GM12878 (cell line): ENCODE data around the gene CCDC61. TPM values are rescaled to one million over a fixed set of nuclear protein-coding genes. Genes with fewer than 3 reads are reported as not detected.

Source experiments
- ATAC-seq: fragments of 200-7000 bp; cut with Tn5 transposase; 3 replicates; pipeline ENCODE4 v1.9.1; 2020; ENCODE audit warnings: mild to moderate bottlenecking, moderate library complexity
- BruUV-seq: library from RNA; stranded (reverse); fragments of 400-500 nt; replicated peaks from 2 replicates; lab custom pipeline; 2021; lab: Mats Ljungman, UMichigan
- CTCF ChIA-PET: fragments of 300-600 bp; sonication (Branson Sonifier 250); formaldehyde crosslinking; extraction: SDS; loops from one replicate; lab custom pipeline; 2021; ENCODE audit warnings: inconsistent platforms; lab: Yijun Ruan, JAX
- POLR2A ChIA-PET: fragments of 350-600 bp; formaldehyde crosslinking; extraction: SDS; loops from one replicate; lab custom pipeline; 2021; ENCODE audit warnings: inconsistent platforms; lab: Charles Lee
- RAD21 ChIA-PET: fragments of 300-600 bp; sonication (Branson Sonifier 250); formaldehyde crosslinking; loops from one replicate; lab custom pipeline; 2023; ENCODE audit warnings: antibody characterized with exemption; ENCODE audit not compliant: unreplicated experiment; lab: Charles Lee
- SMC1A ChIA-PET: fragments of 300-600 bp; sonication (Branson Sonifier 250); formaldehyde crosslinking; loops from one replicate; lab custom pipeline; 2023; ENCODE audit not compliant: unreplicated experiment, uncharacterized antibody; lab: Charles Lee
- DNase-seq: peaks from one replicate; pipeline ENCODE4 v3.0.0-alpha.2; 2011; ENCODE audit warnings: low read depth, low spot score
- FAIRE-seq: peaks from 3 replicates; lab custom pipeline; 2011; peaks lifted over from hg19 to GRCh38; lab: Jason Lieb, UNC
- H2AFZ ChIP-seq: 2 replicates; pipeline ENCODE4 v1.6.0; 2011; ENCODE audit warnings: low read depth, low read length, control low read depth; ENCODE audit not compliant: control insufficient read depth
- H3K27ac ChIP-seq: 2 replicates; pipeline ENCODE4 v1.5.1; 2011; ENCODE audit warnings: control low read depth; ENCODE audit not compliant: control insufficient read depth, insufficient read depth
- H3K27me3 ChIP-seq, 2 experiments: replicated peaks in 1 of 2; 2 replicates each; pipeline versions ENCODE4 v1.6.0 to v1.6.1; 2011; ENCODE audit warnings: low read length in 1 of 2; ENCODE audit not compliant: control insufficient read depth in 2 of 2, insufficient read depth in 2 of 2
- H3K36me3 ChIP-seq, 2 experiments: 2 replicates each; pipeline ENCODE4 v1.5.1; 2011; ENCODE audit warnings: low read length in 1 of 2; ENCODE audit not compliant: control insufficient read depth in 2 of 2, insufficient read depth in 2 of 2
- H3K4me1 ChIP-seq: 2 replicates; pipeline ENCODE4 v1.6.1; 2011; ENCODE audit warnings: mild to moderate bottlenecking, low read length, moderate library complexity, mixed read lengths; ENCODE audit not compliant: control insufficient read depth, insufficient read depth
- H3K4me2 ChIP-seq: 2 replicates; pipeline ENCODE4 v1.6.0; 2011; ENCODE audit warnings: control low read depth; ENCODE audit not compliant: control insufficient read depth, insufficient read depth
- H3K4me3 ChIP-seq: fragments of 200-600 bp; sonication (generic); 2 replicates; pipeline ENCODE4 v1.5.1; 2016
- H3K79me2 ChIP-seq: 2 replicates; pipeline ENCODE4 v1.6.0; 2011; ENCODE audit warnings: low read length; ENCODE audit not compliant: control insufficient read depth, insufficient read depth
- H3K9ac ChIP-seq: 2 replicates; pipeline ENCODE4 v1.8.0; 2011; ENCODE audit warnings: low read length, control low read depth, mixed read lengths; ENCODE audit not compliant: control insufficient read depth, insufficient read depth
- H3K9me3 ChIP-seq: replicated peaks from 3 replicates; pipeline ENCODE4 v1.5.1; 2011; ENCODE audit warnings: mild to moderate bottlenecking, low read length; ENCODE audit not compliant: control insufficient read depth, insufficient read depth
- H4K20me1 ChIP-seq: 2 replicates; pipeline ENCODE4 v1.6.0; 2011; ENCODE audit not compliant: control insufficient read depth, insufficient read depth
- BHLHE40 ChIP-seq, 2 experiments: fragments of 450-650 bp in 1 of 2; IDR thresholded peaks; 2 replicates each; pipeline ENCODE4 v1.6.1; 2011 to 2017; ENCODE audit warnings: low read depth in 2 of 2, borderline replicate concordance in 1 of 2, improper control_type of control experiment in 1 of 2, low read length in 1 of 2, mild to moderate bottlenecking in 1 of 2
- CREB1 ChIP-seq: IDR thresholded peaks from 2 replicates; pipeline ENCODE4 v1.6.1; 2012; ENCODE audit warnings: low read depth, mild to moderate bottlenecking, inconsistent platforms
- CTCF ChIP-seq, 3 experiments: IDR thresholded peaks in 2 of 3; conservative IDR thresholded peaks in 1 of 3; 2 replicates each; pipeline ENCODE4 v1.5.1; 2011; ENCODE audit warnings: low read depth in 3 of 3, low read length in 3 of 3, mild to moderate bottlenecking in 3 of 3, control low read depth in 2 of 3, moderate library complexity in 2 of 3, inconsistent platforms in 1 of 3, mixed read lengths in 1 of 3; ENCODE audit not compliant: control insufficient read depth in 2 of 3, insufficient read depth in 1 of 3; ENCODE audit errors: extremely low read depth in 1 of 3
- EED ChIP-seq: sonication (generic); IDR thresholded peaks from 2 replicates; pipeline ENCODE4 v1.6.1; 2016; ENCODE audit warnings: antibody characterized with exemption, low read depth
- HDGF ChIP-seq: fragments of 450-650 bp; IDR thresholded peaks from 2 replicates; pipeline ENCODE4 v1.6.1; 2016; ENCODE audit warnings: antibody characterized with exemption
- IKZF1 ChIP-seq: fragments of 450-650 bp; conservative IDR thresholded peaks from 2 replicates; pipeline ENCODE4 v1.6.1; 2017; ENCODE audit warnings: antibody characterized with exemption, mild to moderate bottlenecking
- MLLT1 ChIP-seq: fragments of 450-650 bp; IDR thresholded peaks from 2 replicates; pipeline ENCODE4 v1.6.1; 2016; ENCODE audit warnings: mild to moderate bottlenecking
- NR2F1 ChIP-seq: fragments of 450-650 bp; conservative IDR thresholded peaks from 2 replicates; pipeline ENCODE4 v1.6.1; 2017; ENCODE audit warnings: mild to moderate bottlenecking
- PAX5 ChIP-seq: IDR thresholded peaks from 2 replicates; pipeline ENCODE4 v1.6.1; 2011; ENCODE audit warnings: low read depth, low read length, borderline replicate concordance
- POLR2AphosphoS5 ChIP-seq: IDR thresholded peaks from 2 replicates; pipeline ENCODE4 v1.6.1; 2011; ENCODE audit warnings: mild to moderate bottlenecking, low read length, inconsistent platforms
- RAD21 ChIP-seq: IDR thresholded peaks from 2 replicates; pipeline ENCODE4 v1.6.1; 2011; ENCODE audit warnings: mild to moderate bottlenecking, low read depth, low read length, moderate library complexity; ENCODE audit not compliant: insufficient read depth
- RUNX3 ChIP-seq: IDR thresholded peaks from 2 replicates; pipeline ENCODE4 v1.6.1; 2012; ENCODE audit warnings: low read length, inconsistent platforms
- SMC3 ChIP-seq: IDR thresholded peaks from 2 replicates; pipeline ENCODE4 v1.6.1; 2011; ENCODE audit warnings: low read length, improper control_type of control experiment, borderline replicate concordance
- ZBTB11 ChIP-seq: fragments of 450-650 bp; formaldehyde crosslinking; IDR thresholded peaks from 2 replicates; pipeline ENCODE4 v1.5.0; 2022; ENCODE audit warnings: mild to moderate bottlenecking, missing genetic modification characterization
- WGBS: methylation state at CpG from one replicate; pipeline ENCODE4 v1.1.6; 2016; ENCODE audit warnings: low lambda C conversion rate; ENCODE audit not compliant: insufficient replicate concordance, insufficient coverage; ENCODE audit errors: missing lambda C conversion rate; 5-methylcytosine and 5-hydroxymethylcytosine counted together
- in situ Hi-C: fragments of 300-500 bp; cut with MboI; formaldehyde crosslinking; loops from 9 replicates; pipeline ENCODE4 v1.14.3; 2018; ENCODE audit warnings: mixed read lengths
- intact Hi-C: fragments of 100-400 bp; cut with micrococcal nuclease; formaldehyde crosslinking; loops from one replicate; pipeline ENCODE4 v1.14.2; 2022; ENCODE audit not compliant: unreplicated experiment
- polyA plus RNA-seq, 11 experiments: library from polyadenylated mRNA; depleted of rRNA in 4 of 11; unstranded in 6 of 11; stranded (reverse) in 5 of 11; fragments of >200 nt; fragmentation: Nextera tagmentation in 4 of 11; fragmentation: Illumina TruSeq in 1 of 11; extraction: Ambion mirVana in 4 of 11; extraction: Trizol in 1 of 11; gene quantifications; 1 replicate in 1 of 11; 2 replicates in 10 of 11; pipeline versions ENCODE4 v1.2.1 to v1.2.3, GENCODE V29; 2011 to 2016; ENCODE audit warnings: inconsistent platforms in 2 of 11, missing spikeins in 2 of 11, low read depth in 1 of 11
- total RNA-seq, 4 experiments: library from RNA; depleted of rRNA in 3 of 4; stranded (reverse); fragments of >200 nt in 3 of 4; fragmentation: Illumina TruSeq in 1 of 4; extraction: Trizol in 1 of 4; gene quantifications; 2 replicates each; pipeline versions ENCODE4 v1.2.1 to v1.2.3, GENCODE V29; 2013 to 2021

Gene CCDC61
- total and polyA plus RNA-seq, 10 of the 15 experiments (the other 5 are each of a cell fraction or from before 2014, with no cell fraction given) = 0.27 to 27.1 (median 8.7) TPM

- H3K4me2 ChIP-seq = peak overlapping the region; percentile 90
- CTCF ChIA-PET = interaction anchor here (0.6 to 2.0 kb wide), 11 partner anchors 11 to 584 kb away, joined by 3 to 17 read pairs (median 4); partner anchors contain the start of genes CALM3, CCDC61, IRF2BP1 and MYPOP
- TF ChIP-seq PAX5 (no peak), EED (no peak; the same call in 1 of the 2 replicates), RAD21 (peak; percentile 31; the same call in 1 of the 2 replicates), BHLHE40 (IDR thresholded peaks at IDR 0.05; ENCODE audit: borderline replicate concordance in 1 of 2, low read depth in 2 of 2, low read length in 1 of 2) (0 out of 4 replicates have a peak, but pooled peaks of 1 of the 2 experiments have one; percentile 23), MLLT1 (0 out of 2 replicates have a peak, but pooled peaks have one; percentile 38), HDGF (0 out of 2 replicates have a peak, but pooled peaks have one; percentile 30), ZBTB11 (CRISPR knock-in tag) (no peak), CREB1 (0 out of 2 replicates have a peak, but pooled peaks have one; percentile 15), SMC3 (peak; percentile 38; the same call in 1 of the 2 replicates), RUNX3 (peak; percentile 51; the same call in 1 of the 2 replicates), POLR2AphosphoS5 (no peak), IKZF1 (peak; percentile 35; the same call in 1 of the 2 replicates), CTCF (IDR thresholded peaks at IDR 0.05 in 2 of 3, conservative IDR thresholded peaks at IDR 0.05 in 1 of 3; ENCODE audit: control insufficient read depth in 2 of 3, extremely low read depth in 1 of 3, insufficient read depth in 1 of 3, low read depth in 3 of 3, low read length in 3 of 3) (peak; percentile 72 to 88 (median 77)), NR2F1 (0 out of 2 replicates have a peak, but pooled peaks have one; percentile 28)
- intact Hi-C loops = no loop called here
- no peaks in the 10 kb centered on the region for H3K79me2 ChIP-seq
- BruUV-seq = no TSS peak
- in situ Hi-C loops = no loop called here
- H3K36me3 ChIP-seq = no peaks in the 10 kb centered on the region; a peak in 1 of 4 replicates
- no peaks in the 10 kb centered on the region for H3K27me3 ChIP-seq
- H4K20me1 ChIP-seq = no peaks in the 10 kb centered on the region; the same call in 1 of the 2 replicates
- ATAC-seq = peak; percentile 89
- H3K27ac ChIP-seq = no peak overlapping the region
- RAD21 ChIA-PET = interaction anchor here (0.7 to 1.5 kb wide), 6 partner anchors 153 to 247 kb away, joined by 3 to 5 read pairs (median 3); partner anchors contain the start of gene SIX5
- H3K4me3 ChIP-seq = peak overlapping the region; percentile 74; the same call in 1 of the 2 replicates
- SMC1A ChIA-PET = interaction anchor here (1.0 kb wide), 1 partner anchor 199 kb away, joined by 4 read pairs; no protein-coding TSS in a partner anchor
- peak overlapping the region; percentile 51 for H2AFZ ChIP-seq
- H3K9me3 ChIP-seq = no peaks in the 10 kb centered on the region
- H3K9ac ChIP-seq = peak overlapping the region; percentile 24; the same call in 1 of the 2 replicates
- WGBS = 2% methylated on average over 40 of the region's 48 CpGs
- H3K4me1 ChIP-seq = peaks cover 5% of the 10 kb centered on the region
- peak; percentile 11 for DNase-seq
- POLR2A ChIA-PET = interaction anchor here (0.7 to 1.2 kb wide), 2 partner anchors 129 to 153 kb away, joined by 3 to 7 read pairs; partner anchors contain the start of genes FOXA3 and SYMPK
- FAIRE-seq = peak; percentile 66
These were observed 21.3 kb downstream of the CCDC61 start for GRCh38 chr19:46016426-46017094.
